Transverse colon (tissue), 4 donors: Measurements from ENCODE around the gene CARD16. TPM values are rescaled to one million over a fixed set of nuclear protein-coding genes. Genes with fewer than 3 reads are reported as not detected.

ENCODE experiments used
- DNase-seq: peaks from one replicate; pipeline ENCODE4 v3.0.0-alpha.2; 2019
- H3K27ac ChIP-seq, 4 donors: fragments of 200-600 bp; sonication (generic); 2 replicates each; pipeline ENCODE4 v1.5.1; 2016 to 2018; ENCODE audit warnings: inconsistent platforms in 4 of 4
- H3K27me3 ChIP-seq: fragments of 200-600 bp; sonication (generic); 2 replicates; pipeline ENCODE4 v1.5.1; 2017; ENCODE audit warnings: inconsistent platforms
- H3K36me3 ChIP-seq, 4 donors: fragments of 200-600 bp; sonication (generic); 2 replicates each; pipeline ENCODE4 v1.5.1; 2017 to 2019; ENCODE audit warnings: inconsistent platforms in 4 of 4
- H3K4me1 ChIP-seq, 4 donors: fragments of 200-600 bp; sonication (generic); 2 replicates each; pipeline ENCODE4 v1.5.1; 2017 to 2020; ENCODE audit warnings: inconsistent platforms in 4 of 4
- H3K4me3 ChIP-seq, 4 donors: fragments of 200-600 bp; sonication (generic); 1 replicate in 1 of 4; 2 replicates in 3 of 4; pipeline versions ENCODE4 v1.5.1 to v1.6.1; 2017 to 2019; ENCODE audit warnings: inconsistent platforms in 4 of 4
- H3K9me3 ChIP-seq, 2 donors: fragments of 200-600 bp; sonication (generic); 2 replicates each; pipeline ENCODE4 v1.5.1; 2017 to 2019; ENCODE audit warnings: inconsistent platforms in 2 of 2
- EP300 ChIP-seq: sonication (generic); formaldehyde crosslinking; IDR thresholded peaks from one replicate; pipeline ENCODE4 v1.6.1; 2017; ENCODE audit warnings: antibody characterized with exemption, low read depth
- POLR2A ChIP-seq: fragments of 450-650 bp; IDR thresholded peaks from one replicate; pipeline ENCODE4 v1.6.1; 2016; ENCODE audit warnings: antibody characterized with exemption, mild to moderate bottlenecking, moderate library complexity
- POLR2AphosphoS5 ChIP-seq, 3 donors: sonication (generic); formaldehyde crosslinking; IDR thresholded peaks; one replicate each; pipeline ENCODE4 v1.6.1; 2016; ENCODE audit warnings: antibody characterized with exemption in 3 of 3
- WGBS, 2 donors: methylation state at CpG; one replicate each; pipeline ENCODE4 v1.1.5; 2018; ENCODE audit warnings: low coverage in 1 of 2; 5-methylcytosine and 5-hydroxymethylcytosine counted together
- in situ Hi-C, 4 donors: fragments of 200-750 bp; cut with MboI; loops; one replicate each; pipeline versions ENCODE4 v1.15.0 to v1.15.1; 2017; ENCODE audit warnings: low sequenced_read_pairs in 3 of 4, low pct_ligation_motif_present in 1 of 4, low pct_unique_long_range_greater_than_20kb in 1 of 4
- intact Hi-C: fragments of 100-400 bp; cut with DNase I; formaldehyde crosslinking; loops from one replicate; pipeline ENCODE4 v1.15.1; 2023; ENCODE audit warnings: low total_unique reads
- total RNA-seq, 4 donors: library from RNA; depleted of rRNA; stranded (reverse); fragments of >200 nt; gene quantifications; one replicate each; pipeline ENCODE4 v1.1.0, GENCODE V29; 2016
- TF ChIP-seq, protein P1 (sequence below), 5 experiments: fragments of 200-600 bp in 3 of 5; fragments of 450-650 bp in 2 of 5; sonication (generic) in 3 of 5; IDR thresholded peaks; 1 replicate in 2 of 5; 2 replicates in 3 of 5; pipeline ENCODE4 v1.5.1; 2016 to 2017; ENCODE audit warnings: antibody characterized with exemption in 5 of 5, inconsistent platforms in 3 of 5, mild to moderate bottlenecking in 2 of 5, moderate library complexity in 1 of 5

The CARD16 gene
- total RNA-seq, 4 donors from 2014 or later, result 8.0 to 34.0 (median 28.4) TPM; not detected in 1

DNA sequence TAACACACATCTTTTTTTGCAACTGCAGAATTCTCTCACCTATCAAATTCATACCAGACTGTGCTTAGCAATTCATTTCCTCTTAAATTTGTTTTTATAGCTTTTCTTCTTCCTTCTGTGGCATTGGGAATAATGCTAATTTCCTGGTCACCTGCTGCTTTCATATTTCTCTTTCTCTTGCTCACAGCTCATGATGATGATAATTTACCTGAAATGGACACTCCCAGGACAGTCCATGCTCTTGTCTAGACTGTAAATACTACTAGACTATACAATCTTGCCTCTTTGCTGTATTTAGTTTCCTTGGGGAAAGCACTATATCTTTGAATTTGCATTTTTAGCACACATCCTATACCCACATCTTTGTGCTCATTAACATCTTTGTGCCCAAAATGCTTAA lies 37.7 kb downstream of the CARD16 start:
- TF ChIP-seq POLR2A (no peak), EP300 (no peak), POLR2AphosphoS5 (IDR thresholded peaks at IDR 0.05) (no peak)
- TF ChIP-seq, protein P1, sequence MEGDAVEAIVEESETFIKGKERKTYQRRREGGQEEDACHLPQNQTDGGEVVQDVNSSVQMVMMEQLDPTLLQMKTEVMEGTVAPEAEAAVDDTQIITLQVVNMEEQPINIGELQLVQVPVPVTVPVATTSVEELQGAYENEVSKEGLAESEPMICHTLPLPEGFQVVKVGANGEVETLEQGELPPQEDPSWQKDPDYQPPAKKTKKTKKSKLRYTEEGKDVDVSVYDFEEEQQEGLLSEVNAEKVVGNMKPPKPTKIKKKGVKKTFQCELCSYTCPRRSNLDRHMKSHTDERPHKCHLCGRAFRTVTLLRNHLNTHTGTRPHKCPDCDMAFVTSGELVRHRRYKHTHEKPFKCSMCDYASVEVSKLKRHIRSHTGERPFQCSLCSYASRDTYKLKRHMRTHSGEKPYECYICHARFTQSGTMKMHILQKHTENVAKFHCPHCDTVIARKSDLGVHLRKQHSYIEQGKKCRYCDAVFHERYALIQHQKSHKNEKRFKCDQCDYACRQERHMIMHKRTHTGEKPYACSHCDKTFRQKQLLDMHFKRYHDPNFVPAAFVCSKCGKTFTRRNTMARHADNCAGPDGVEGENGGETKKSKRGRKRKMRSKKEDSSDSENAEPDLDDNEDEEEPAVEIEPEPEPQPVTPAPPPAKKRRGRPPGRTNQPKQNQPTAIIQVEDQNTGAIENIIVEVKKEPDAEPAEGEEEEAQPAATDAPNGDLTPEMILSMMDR (IDR thresholded peaks at IDR 0.05), result no peak
- H3K27me3 ChIP-seq, result no peaks in the 10 kb centered on the region
- no peak overlapping the region for H3K27ac ChIP-seq
- no peaks in the 10 kb centered on the region for H3K9me3 ChIP-seq
- in situ Hi-C loops, result no loop called here
- no peaks in the 10 kb centered on the region for H3K4me1 ChIP-seq
- H3K36me3 ChIP-seq, result no peaks in the 10 kb centered on the region
- DNase-seq, result no peak
- intact Hi-C loops, result no loop called here
- H3K4me3 ChIP-seq, result no peak overlapping the region

DNA sequence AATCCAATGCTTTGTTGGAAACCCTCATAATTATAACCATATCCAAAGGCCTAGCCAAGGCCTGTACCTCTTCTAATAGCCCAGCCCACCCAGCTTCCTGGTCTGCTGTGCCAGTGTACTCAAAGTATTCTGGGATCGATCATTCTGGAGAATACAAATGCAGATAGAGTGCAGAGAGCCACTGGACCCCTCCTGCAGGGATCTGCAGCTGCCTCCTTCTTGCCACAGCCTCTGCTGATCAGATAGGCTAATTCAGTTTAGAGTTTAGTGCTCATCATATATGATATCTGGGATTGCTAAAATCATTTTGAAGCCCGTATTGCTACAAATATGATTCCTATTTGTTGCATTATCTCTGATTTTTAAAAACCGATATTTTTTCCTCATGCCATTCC lies 39.7 kb downstream of the CARD16 start:
- Histone ChIP-seq H3K4me3 (no peak overlapping the region), H3K4me1 (no peaks in the 10 kb centered on the region), H3K9me3 (no peaks in the 10 kb centered on the region), H3K27ac (no peak overlapping the region), H3K36me3 (no peaks in the 10 kb centered on the region), H3K27me3 (no peaks in the 10 kb centered on the region)
- in situ Hi-C loops (no loop called here), intact Hi-C loops (no loop called here)
- DNase-seq, result no peak
- TF ChIP-seq, protein P1 (IDR thresholded peaks at IDR 0.05), result no peak
- no peak for TF ChIP-seq POLR2A
- no peak for TF ChIP-seq EP300
- TF ChIP-seq POLR2AphosphoS5 (IDR thresholded peaks at IDR 0.05), result no peak
- 88 to 94% methylated on average over 2 to 3 of the region's 3 CpGs for WGBS, 2 donors

DNA sequence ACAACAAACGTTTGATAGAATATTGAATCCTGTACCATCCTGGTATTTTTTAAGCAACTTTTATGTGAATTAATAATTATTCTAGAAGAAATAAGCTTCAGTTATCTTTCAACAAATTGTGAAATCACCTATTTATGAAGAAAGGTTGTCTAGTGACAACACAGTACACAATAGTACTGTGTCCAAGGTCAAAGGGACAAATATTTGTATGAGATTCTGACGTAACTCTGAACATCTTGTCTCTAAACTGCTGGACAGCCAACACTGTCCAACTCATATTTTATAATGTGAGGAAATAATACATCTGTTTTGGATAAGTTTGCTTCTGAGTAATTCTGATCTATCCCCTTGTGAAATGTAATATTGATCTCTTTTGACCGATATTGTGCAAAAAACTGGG lies 41.1 kb downstream of the CARD16 start:
- Histone ChIP-seq H3K9me3 (no peaks in the 10 kb centered on the region), H3K36me3 (no peaks in the 10 kb centered on the region), H3K27me3 (no peaks in the 10 kb centered on the region), H3K4me3 (no peak overlapping the region), H3K27ac (no peak overlapping the region), H3K4me1 (no peaks in the 10 kb centered on the region)
- 69 to 74% methylated on average over 3 of the region's 3 CpGs for WGBS, 2 donors
- intact Hi-C loops, result no loop called here
- DNase-seq, result no peak
- TF ChIP-seq EP300 (no peak), POLR2A (no peak), POLR2AphosphoS5 (IDR thresholded peaks at IDR 0.05) (no peak)
- TF ChIP-seq, protein P1 (IDR thresholded peaks at IDR 0.05), result no peak
- in situ Hi-C loops, result no loop called here

DNA sequence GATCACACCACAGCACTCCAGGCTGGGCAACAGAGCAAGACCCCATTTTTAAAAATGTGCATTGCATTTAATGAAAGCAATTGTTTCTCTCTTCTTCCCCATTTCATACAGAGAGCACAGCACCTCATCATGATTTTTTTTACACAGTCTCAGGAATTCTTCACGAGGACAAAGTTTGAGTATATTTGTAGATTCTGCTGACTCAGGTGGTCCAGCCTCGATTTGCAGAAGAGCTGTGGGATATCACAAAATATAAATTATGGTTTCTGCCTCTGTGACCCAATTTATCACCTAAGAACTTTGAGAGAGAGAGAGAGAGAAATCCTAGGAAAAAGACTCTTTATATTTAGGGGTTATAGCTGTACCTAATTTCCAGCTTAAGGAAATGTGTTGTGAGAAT lies 42.0 kb downstream of the CARD16 start:
- H3K27me3 ChIP-seq, result no peaks in the 10 kb centered on the region
- H3K36me3 ChIP-seq, result no peaks in the 10 kb centered on the region
- no peak for DNase-seq
- 78% methylated on average over 2 of the region's 2 CpGs; no CpG with 5 or more reads in 1 of the 2 donors for WGBS, 2 donors
- TF ChIP-seq POLR2A, result no peak
- TF ChIP-seq, protein P1 (IDR thresholded peaks at IDR 0.05), result no peak
- TF ChIP-seq EP300, result no peak
- no peak for TF ChIP-seq POLR2AphosphoS5 (IDR thresholded peaks at IDR 0.05)
- H3K4me1 ChIP-seq, result no peaks in the 10 kb centered on the region
- intact Hi-C loops, result no loop called here
- H3K4me3 ChIP-seq, result no peak overlapping the region
- H3K9me3 ChIP-seq, result no peaks in the 10 kb centered on the region
- H3K27ac ChIP-seq, result no peak overlapping the region
- in situ Hi-C loops, result no loop called here
